ENCODE results near the gene PTMS. TPM values are rescaled to one million over a fixed set of nuclear protein-coding genes. Genes with fewer than 3 reads are reported as not detected.

The PTMS gene
- total and polyA plus RNA-seq, 2 of the 13 experiments (the other 11 are each of a cell fraction or from before 2014, with no cell fraction given), result 40.5 to 82.4 TPM

DNA sequence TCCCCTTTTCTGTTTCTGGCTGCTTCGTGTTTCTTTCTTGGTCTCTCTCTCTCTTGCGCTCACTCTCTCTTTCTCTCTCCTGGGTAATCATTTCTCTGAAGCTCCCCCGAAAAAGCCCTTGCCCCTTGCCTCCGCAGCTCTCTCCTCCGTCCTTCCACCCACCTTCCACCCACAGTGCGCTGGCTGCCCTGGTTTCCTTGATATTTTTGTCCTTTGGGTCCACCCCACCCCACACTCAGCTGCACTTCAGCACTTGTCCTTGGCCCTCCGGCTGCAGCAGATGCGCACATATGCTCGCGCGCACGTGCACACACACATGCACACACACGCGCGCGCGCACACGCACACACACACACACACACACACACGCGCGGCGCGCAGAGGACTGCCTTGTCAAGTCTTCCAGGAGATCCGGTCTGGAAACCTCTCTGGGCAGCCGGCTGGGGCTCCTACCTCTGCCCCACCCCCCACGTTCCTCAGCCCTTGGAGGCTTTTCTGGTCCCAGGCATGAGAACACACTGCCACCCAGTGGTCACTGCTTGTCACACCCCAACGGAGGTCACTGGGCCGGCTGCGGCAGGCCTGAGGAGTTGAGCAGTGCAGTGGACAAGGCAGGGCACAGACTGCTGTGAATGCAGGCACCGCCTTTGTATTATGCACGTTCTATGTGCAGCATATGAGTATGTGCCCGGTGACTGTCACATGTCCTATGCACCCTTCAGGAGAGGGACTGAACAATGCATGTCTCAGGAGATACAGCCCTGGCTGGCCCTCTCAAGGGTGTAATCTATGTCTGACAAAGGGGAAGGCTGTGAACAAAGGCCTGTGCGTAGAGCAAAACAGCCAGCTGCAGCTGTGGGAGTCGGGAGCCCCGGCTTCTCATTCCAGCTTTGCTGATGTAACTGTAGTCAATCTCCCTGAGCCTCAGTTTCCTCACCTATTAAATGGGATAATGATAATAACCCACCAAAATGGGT is 12.7 kb downstream of the PTMS start (continued):
- TF ChIP-seq ETV5 (CRISPR knock-in tag; IDR thresholded peaks at IDR 0.05; ENCODE audit: borderline replicate concordance) (peak; percentile 63), ZBTB38 (CRISPR knock-in tag; IDR thresholded peaks at IDR 0.05) (peak; percentile 87), MIXL1 (CRISPR knock-in tag; IDR thresholded peaks at IDR 0.05) (peak; percentile 74), RXRB (CRISPR knock-in tag; IDR thresholded peaks at IDR 0.05; ENCODE audit: borderline replicate concordance) (peak; percentile 81; the same call in 1 of the 2 replicates), ZNF567 (CRISPR knock-in tag; IDR thresholded peaks at IDR 0.05; ENCODE audit: borderline replicate concordance) (0 out of 2 replicates have a peak, but pooled peaks have one; percentile 24), BORCS8-MEF2B (CRISPR knock-in tag; IDR thresholded peaks at IDR 0.05) (no peak; the same call in 1 of the 2 replicates), RNF2 (conservative IDR thresholded peaks at IDR 0.05; ENCODE audit: low read depth) (0 out of 2 replicates have a peak, but pooled peaks have one; percentile 25), KMT2A (CRISPR knock-in tag; IDR thresholded peaks at IDR 0.05) (peak; percentile 33; the same call in 1 of the 2 replicates), ZNF224 (CRISPR knock-in tag; IDR thresholded peaks at IDR 0.05) (no peak), HNRNPUL1 (IDR thresholded peaks at IDR 0.05; ENCODE audit: low read depth, low read length) (no peak), ZNF343 (CRISPR knock-in tag; IDR thresholded peaks at IDR 0.05) (no peak), ISX (CRISPR knock-in tag; conservative IDR thresholded peaks at IDR 0.05) (no peak), REPIN1 (CRISPR knock-in tag; IDR thresholded peaks at IDR 0.05; ENCODE audit: borderline replicate concordance, low read depth) (peak; percentile 80), AKAP8 (CRISPR knock-in tag; IDR thresholded peaks at IDR 0.05) (peak; percentile 86), ELF3 (CRISPR knock-in tag; IDR thresholded peaks at IDR 0.05) (peak; percentile 76), SMC3 (IDR thresholded peaks at IDR 0.05; ENCODE audit: low read length) (peak; percentile 87), NFKBIZ (CRISPR knock-in tag; IDR thresholded peaks at IDR 0.05) (0 out of 2 replicates have a peak, but pooled peaks have one; percentile 39), SMAD1 (CRISPR knock-in tag; IDR thresholded peaks at IDR 0.05; ENCODE audit: borderline replicate concordance, low read depth) (peak; percentile 95; the same call in 1 of the 2 replicates)
- TF ChIP-seq, protein P1, sequence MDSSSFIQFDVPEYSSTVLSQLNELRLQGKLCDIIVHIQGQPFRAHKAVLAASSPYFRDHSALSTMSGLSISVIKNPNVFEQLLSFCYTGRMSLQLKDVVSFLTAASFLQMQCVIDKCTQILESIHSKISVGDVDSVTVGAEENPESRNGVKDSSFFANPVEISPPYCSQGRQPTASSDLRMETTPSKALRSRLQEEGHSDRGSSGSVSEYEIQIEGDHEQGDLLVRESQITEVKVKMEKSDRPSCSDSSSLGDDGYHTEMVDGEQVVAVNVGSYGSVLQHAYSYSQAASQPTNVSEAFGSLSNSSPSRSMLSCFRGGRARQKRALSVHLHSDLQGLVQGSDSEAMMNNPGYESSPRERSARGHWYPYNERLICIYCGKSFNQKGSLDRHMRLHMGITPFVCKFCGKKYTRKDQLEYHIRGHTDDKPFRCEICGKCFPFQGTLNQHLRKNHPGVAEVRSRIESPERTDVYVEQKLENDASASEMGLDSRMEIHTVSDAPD (CRISPR knock-in tag; IDR thresholded peaks at IDR 0.05), result no peak
- TF ChIP-seq, protein P2, sequence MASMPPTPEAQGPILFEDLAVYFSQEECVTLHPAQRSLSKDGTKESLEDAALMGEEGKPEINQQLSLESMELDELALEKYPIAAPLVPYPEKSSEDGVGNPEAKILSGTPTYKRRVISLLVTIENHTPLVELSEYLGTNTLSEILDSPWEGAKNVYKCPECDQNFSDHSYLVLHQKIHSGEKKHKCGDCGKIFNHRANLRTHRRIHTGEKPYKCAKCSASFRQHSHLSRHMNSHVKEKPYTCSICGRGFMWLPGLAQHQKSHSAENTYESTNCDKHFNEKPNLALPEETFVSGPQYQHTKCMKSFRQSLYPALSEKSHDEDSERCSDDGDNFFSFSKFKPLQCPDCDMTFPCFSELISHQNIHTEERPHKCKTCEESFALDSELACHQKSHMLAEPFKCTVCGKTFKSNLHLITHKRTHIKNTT (CRISPR knock-in tag; IDR thresholded peaks at IDR 0.05), result no peak
- TF ChIP-seq, protein P3, sequence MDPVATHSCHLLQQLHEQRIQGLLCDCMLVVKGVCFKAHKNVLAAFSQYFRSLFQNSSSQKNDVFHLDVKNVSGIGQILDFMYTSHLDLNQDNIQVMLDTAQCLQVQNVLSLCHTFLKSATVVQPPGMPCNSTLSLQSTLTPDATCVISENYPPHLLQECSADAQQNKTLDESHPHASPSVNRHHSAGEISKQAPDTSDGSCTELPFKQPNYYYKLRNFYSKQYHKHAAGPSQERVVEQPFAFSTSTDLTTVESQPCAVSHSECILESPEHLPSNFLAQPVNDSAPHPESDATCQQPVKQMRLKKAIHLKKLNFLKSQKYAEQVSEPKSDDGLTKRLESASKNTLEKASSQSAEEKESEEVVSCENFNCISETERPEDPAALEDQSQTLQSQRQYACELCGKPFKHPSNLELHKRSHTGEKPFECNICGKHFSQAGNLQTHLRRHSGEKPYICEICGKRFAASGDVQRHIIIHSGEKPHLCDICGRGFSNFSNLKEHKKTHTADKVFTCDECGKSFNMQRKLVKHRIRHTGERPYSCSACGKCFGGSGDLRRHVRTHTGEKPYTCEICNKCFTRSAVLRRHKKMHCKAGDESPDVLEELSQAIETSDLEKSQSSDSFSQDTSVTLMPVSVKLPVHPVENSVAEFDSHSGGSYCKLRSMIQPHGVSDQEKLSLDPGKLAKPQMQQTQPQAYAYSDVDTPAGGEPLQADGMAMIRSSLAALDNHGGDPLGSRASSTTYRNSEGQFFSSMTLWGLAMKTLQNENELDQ (CRISPR knock-in tag; IDR thresholded peaks at IDR 0.05; ENCODE audit: borderline replicate concordance), result no peak
- TF ChIP-seq, protein P4, sequence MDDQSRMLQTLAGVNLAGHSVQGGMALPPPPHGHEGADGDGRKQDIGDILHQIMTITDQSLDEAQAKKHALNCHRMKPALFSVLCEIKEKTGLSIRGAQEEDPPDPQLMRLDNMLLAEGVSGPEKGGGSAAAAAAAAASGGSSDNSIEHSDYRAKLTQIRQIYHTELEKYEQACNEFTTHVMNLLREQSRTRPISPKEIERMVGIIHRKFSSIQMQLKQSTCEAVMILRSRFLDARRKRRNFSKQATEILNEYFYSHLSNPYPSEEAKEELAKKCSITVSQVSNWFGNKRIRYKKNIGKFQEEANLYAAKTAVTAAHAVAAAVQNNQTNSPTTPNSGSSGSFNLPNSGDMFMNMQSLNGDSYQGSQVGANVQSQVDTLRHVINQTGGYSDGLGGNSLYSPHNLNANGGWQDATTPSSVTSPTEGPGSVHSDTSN (CRISPR knock-in tag; IDR thresholded peaks at IDR 0.05; ENCODE audit: borderline replicate concordance), result no peak

Data from HepG2 (cell line).